Stimulated activated CD4-positive, alpha-beta T cell treated with anti-CD3 and anti-CD28 coated beads, TNF-alpha, amount 100 ng/mL, for 24 hours (primary cell): ENCODE results near the gene SNX10.

Source experiments
- DNase-seq, 3 experiments: peaks; one replicate each; pipeline ENCODE4 v3.0.0-alpha.2; 2020; ENCODE audit warnings: low read depth in 3 of 3

Gene SNX10

DNA sequence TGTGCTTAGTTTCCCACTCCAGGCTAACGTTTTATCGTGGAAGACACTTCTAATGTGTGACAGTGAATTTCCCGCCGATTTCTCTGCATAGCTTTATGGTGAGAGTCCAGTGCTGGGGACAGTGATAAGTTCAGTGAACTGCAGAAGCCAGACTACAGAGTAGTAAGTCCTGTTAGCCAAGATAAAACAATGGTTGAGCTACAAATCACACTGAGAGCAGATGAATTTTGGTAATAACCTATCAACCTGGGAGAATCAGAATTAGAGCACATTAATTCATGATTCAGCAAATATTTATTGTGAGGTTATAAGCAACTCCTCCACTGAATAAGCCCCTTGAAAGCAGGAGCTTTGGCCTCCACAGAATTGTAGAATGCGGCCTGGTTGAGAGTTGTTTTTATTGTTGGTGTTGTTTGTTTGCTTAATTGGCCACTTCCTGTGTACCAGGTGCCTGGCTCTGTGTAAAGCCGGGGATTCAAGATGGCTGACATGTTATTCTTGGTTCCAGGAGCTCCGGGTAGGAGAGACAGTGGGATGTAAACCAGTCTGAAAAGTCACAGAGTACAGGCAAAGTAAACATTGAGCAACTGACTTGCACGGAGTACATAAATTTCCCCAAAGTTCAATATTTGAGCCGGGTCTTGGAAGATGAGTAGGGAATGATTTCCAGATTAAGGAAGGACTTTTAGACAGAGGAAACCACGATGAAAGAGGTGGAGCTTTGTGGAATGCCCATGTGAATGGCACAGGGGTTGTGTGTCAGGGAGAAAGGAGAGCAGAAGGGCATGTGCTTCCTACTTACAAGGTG is 112.7 kb downstream of the SNX10 start:
- no peak for DNase-seq

DNA sequence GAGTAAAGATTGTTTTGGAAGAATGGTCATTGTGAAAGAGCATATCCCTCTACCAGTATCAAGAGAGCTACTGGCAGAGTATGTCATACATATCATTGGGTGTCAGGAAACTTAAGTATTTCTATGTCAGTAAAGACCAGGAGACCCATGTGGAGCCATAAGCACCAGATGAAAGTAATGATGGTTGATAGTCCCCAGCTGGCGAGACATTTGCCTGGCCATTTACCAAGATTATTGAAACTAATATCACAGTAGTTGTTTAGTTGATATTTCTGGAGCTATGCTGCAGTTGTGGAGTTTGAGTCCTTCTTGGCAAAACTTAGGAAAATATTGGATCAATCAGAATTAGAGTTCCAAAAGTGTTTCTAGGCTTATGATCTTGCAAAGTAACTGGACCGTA is 114.8 kb downstream of the SNX10 start:
- DNase-seq: no peak

DNA sequence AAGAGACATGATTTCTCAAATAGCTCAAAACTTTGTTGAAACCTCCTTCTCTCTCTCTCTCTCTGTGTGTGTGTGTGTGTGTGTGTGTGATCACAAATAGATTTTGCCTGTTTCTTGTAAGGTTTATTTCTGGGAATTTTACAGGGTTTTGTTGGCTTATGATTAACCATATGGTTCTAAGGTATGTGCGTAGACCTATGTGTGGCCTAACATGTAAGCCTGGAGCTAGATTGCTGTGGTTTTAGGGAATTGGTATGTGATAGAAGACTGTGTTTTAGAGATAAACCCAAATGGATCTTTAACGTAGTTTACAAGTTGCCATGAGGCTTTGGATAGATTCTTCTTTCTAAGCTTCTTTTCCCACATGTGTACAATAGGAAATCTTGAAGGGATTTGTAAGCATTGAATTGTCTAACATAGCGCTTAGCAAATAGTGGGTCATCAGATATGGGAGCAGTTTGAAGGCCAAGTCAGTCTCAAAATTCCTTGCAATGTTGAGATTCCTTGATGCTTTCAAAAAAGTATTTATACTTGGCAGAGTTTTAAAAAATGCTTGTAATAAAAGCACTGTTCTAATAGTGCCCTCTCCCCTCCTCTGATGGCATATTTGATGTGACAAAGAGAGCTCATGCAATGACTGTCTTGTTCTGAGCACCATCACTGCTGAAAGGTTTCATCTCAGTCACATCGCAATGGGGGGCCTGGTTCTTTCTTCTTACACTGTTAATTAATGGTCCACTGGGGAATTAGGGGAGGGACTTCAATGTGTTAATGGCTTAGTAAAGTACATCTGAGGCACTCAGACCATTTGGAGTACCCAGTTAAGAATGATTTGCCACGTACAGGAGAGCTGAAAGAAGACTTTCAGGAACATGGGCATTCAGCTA is 118.2 kb downstream of the SNX10 start:
- no peak for DNase-seq

DNA sequence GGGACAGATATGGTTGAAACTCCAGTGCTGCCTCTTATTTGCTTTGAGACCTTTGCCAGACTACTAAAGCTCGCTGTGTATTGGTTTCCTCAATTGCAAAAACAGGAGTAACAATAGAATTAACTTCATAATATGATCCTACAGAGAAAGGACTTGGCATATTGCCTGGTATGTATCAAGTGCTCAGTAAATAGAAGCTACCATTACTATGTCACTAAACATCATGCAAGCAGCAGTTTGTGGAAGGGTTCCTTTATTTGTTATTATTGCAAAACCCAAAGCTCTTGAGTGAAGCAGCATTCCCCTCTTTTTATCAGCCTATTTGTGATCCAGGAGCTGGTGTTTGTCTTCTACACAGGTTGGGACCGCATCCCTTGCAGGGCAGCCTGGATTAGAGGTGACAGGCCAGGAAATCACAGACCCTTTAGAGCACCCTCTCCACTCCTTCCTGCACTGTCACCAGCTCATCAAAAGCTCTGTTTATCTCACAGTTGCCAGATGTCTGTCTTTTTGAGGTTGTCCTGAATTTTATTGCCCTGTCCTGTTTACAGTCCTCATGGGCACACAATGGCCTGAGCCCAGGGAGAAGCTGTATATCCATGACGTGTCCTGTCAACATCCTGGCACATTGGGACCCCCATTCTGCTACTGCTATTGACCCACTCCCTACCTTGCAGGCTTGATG is 121.5 kb downstream of the SNX10 start:
- DNase-seq: no peak

DNA sequence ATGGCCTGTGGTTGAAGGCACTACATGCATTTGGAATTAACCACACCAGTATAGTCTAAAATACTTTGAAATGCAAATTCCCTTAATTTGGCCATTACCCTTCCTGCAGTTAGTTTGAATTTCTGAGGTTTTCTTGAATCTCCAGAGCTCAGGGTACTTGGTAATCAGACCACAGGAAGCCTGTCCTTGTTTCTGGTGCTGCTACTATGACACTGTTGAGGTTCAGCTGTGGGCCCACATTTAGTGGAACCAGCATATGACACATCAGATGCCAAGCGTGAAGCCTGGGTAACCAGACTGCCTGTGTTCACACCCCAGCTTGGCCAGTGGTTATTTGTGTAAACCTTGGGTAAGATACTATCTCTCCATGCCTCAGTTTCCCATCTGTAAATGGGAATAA is 124.3 kb downstream of the SNX10 start:
- no peak for DNase-seq

DNA sequence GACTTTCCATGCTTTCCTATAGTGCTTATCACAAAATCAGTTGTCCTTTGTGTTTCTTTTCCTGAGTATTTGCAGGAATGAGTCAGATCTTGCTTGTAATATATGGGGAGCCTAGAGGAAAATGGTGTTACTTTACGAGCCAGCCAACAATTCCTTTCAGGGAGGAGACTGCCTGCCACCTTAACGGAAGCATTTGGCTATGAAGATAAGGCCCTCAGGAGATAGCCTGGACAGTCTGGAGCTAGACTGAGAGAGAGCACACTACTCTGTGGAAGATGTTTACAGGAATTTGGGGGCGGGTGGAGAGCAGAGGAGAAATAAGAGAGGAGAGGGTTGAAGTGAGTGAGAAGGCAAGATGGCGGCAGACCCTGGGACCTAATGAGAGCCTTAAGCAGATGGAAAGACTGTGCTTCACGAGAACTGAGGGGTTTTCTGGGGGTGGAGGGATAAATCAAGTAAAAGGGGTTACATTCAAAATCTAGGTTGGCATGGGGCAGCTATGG is 126.3 kb downstream of the SNX10 start:
- DNase-seq: no peak

DNA sequence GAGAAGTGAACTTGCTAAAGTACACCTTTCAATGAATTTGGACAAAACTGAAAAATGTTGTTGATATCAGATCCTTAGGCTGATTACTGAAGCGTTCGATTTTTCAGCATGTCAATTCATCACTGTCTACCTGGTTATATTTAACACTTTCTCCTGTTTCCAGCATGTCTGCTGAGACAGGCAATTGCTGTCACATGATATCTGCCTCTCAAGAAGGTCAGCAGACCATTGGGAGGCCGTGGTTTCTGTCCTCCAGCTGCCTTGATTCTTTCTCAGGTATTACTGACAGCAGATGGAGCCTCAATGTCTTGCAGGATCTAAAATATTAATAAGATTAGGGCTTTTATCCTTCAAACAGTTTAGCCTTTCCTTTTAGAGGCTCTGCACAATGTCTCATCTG is 127.5 kb downstream of the SNX10 start:
- DNase-seq: no peak

DNA sequence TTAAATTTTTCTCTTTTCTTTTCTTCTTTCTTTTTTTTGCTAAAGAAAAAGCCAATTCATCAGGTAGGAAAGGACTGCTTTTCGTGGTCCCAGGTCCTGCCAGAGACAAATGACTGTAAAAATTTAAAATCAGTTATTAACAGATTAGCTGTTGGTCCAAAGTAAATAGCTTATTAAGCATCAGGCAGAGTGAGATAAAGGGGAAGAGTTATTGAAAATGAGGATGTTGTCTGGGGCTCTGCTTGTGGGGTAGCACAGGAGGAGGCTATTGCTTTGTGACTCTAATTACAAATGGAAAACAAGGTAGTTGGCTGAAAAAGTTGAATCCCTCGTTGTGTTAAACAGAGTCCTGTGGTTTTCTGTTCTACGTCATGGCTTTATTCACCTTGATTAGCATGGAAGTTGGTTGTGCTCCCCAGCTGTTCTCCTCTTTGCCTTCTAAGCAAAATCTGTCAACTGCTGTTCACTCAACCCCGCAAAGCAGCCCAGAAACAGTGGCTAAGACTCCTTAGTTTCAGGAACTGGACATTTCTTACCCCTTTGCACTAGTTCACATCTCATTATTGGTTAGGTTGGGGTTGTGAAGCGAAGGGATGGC is 128.9 kb downstream of the SNX10 start:
- no peak for DNase-seq

DNA sequence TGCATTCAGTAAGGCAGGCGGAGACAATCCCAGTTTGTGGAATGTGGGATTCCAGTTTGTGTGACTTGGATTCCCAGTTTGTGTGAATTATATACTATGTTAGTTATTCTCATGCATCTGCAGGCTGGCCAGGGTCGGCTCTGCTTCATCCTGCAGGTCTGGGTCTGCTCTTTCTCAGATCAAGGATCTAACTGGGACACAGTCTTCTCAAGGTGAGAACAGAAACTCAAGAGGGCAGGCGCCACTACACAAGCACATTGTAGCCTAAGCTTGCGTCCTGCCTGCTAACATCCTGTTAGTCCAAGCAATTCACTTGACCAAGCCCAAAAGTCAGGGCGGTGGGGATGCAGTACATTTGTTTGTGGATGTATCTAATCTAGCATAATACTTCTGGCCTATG is 131.1 kb downstream of the SNX10 start:
- no peak for DNase-seq

DNA sequence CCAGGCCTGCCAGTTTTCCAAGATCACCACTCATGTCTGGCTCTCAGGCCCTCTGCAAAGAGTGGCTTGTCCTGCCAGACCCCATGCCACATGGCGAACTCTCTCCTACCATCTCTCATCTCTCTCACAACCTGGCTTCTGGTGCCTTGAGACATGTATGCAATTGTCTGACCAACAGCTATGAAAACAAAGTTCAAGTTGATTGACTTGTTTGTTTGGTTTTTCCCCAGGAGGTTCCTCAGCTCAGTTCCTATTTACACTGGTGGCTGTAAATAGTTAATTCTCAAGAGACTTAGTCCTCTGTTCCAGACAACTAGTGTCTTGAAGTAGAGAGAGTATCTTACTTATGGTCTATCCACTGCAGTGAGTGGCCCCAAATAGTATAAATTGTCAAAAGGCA is 131.8 kb downstream of the SNX10 start:
- no peak for DNase-seq
